GM23338 (cell line): Measurements from ENCODE around the gene STPG1.

Experiments
- EZH2 ChIP-seq: fragments of 200-600 bp; sonication (generic); IDR thresholded peaks from one replicate; pipeline ENCODE4 v1.8.0; 2017; ENCODE audit warnings: antibody characterized with exemption, mild to moderate bottlenecking, low read depth; ENCODE audit not compliant: unreplicated experiment
- EZH2phosphoT487 ChIP-seq: fragments of 200-600 bp; sonication (generic); IDR thresholded peaks from one replicate; pipeline ENCODE4 v1.8.1; 2018; ENCODE audit warnings: antibody characterized with exemption; ENCODE audit not compliant: unreplicated experiment
- JUNB ChIP-seq: IDR thresholded peaks from one replicate; pipeline ENCODE4 v1.6.1; 2016; ENCODE audit warnings: antibody characterized with exemption; ENCODE audit not compliant: unreplicated experiment
- POLR2AphosphoS5 ChIP-seq: IDR thresholded peaks from 2 replicates; pipeline ENCODE4 v1.6.1; 2016; ENCODE audit warnings: antibody characterized with exemption, low read depth
- REST ChIP-seq: IDR thresholded peaks from one replicate; pipeline ENCODE4 v1.6.1; 2018; ENCODE audit warnings: antibody characterized with exemption; ENCODE audit not compliant: unreplicated experiment
- TF ChIP-seq, protein P1 (sequence below), 2 experiments: fragments of 200-600 bp in 1 of 2; sonication (generic) in 1 of 2; conservative IDR thresholded peaks; 2 replicates each; pipeline versions ENCODE4 v1.5.1 to v1.6.1; 2016 to 2017; ENCODE audit warnings: antibody characterized with exemption in 2 of 2, low read depth in 2 of 2, mild to moderate bottlenecking in 2 of 2, moderate library complexity in 1 of 2

DNA sequence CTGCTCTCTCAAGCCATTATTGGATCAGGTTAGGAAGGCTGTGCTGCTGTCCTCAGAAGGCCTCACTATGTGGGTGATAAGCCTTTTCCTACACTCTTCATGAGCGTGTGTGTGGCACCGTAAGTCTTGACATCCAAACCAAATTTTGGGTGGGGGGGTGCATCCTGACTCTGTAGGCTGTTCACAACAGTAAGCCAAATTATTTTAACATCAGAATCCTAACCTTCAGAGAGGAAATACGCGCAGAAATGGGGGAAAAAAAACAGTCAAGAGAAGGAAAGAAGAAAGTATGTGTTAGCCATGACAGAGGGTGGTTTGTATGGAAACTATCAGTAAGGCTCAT lies 21.0 kb downstream of the STPG1 start:
- TF ChIP-seq EZH2 (no peak), EZH2phosphoT487 (no peak), POLR2AphosphoS5 (no peak), JUNB (no peak), REST (no peak)
- TF ChIP-seq, protein P1, sequence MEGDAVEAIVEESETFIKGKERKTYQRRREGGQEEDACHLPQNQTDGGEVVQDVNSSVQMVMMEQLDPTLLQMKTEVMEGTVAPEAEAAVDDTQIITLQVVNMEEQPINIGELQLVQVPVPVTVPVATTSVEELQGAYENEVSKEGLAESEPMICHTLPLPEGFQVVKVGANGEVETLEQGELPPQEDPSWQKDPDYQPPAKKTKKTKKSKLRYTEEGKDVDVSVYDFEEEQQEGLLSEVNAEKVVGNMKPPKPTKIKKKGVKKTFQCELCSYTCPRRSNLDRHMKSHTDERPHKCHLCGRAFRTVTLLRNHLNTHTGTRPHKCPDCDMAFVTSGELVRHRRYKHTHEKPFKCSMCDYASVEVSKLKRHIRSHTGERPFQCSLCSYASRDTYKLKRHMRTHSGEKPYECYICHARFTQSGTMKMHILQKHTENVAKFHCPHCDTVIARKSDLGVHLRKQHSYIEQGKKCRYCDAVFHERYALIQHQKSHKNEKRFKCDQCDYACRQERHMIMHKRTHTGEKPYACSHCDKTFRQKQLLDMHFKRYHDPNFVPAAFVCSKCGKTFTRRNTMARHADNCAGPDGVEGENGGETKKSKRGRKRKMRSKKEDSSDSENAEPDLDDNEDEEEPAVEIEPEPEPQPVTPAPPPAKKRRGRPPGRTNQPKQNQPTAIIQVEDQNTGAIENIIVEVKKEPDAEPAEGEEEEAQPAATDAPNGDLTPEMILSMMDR (conservative IDR thresholded peaks at IDR 0.05; ENCODE audit: low read depth in 2 of 2): no peak
